Psoas muscle (tissue), 8 donors: Measurements from ENCODE around the gene SH3BP5. TPM values are rescaled to one million over a fixed set of nuclear protein-coding genes. Genes with fewer than 3 reads are reported as not detected.

Experiments used
- ATAC-seq, 4 donors: fragments of 200-7000 bp; cut with Tn5 transposase; one replicate each; pipeline ENCODE4 v1.9.1; 2020; ENCODE audit warnings: moderate library complexity in 3 of 4, mild to moderate bottlenecking in 2 of 4
- DNase-seq, 2 donors: peaks; one replicate each; pipeline ENCODE4 v3.0.0-alpha.2; 2020
- H3K27ac ChIP-seq: fragments of 200-600 bp; one replicate; pipeline ENCODE4 v1.8.0; 2022
- H3K27me3 ChIP-seq, 3 donors: fragments of 200-600 bp in 1 of 3; one replicate each; pipeline versions ENCODE4 v1.6.1 to v1.8.0; 2013 to 2022; ENCODE audit warnings: low read length in 2 of 3, mild to moderate bottlenecking in 2 of 3, moderate library complexity in 1 of 3; ENCODE audit not compliant: insufficient read depth in 3 of 3
- H3K36me3 ChIP-seq, 2 donors: fragments of 200-600 bp in 1 of 2; one replicate each; pipeline versions ENCODE4 v1.6.1 to v1.8.0; 2013 to 2022; ENCODE audit warnings: low read depth in 1 of 2, mild to moderate bottlenecking in 1 of 2, moderate library complexity in 1 of 2; ENCODE audit not compliant: insufficient read depth in 1 of 2
- H3K4me1 ChIP-seq: fragments of 200-600 bp; one replicate; pipeline ENCODE4 v1.8.0; 2022
- H3K4me3 ChIP-seq: fragments of 200-600 bp; one replicate; pipeline ENCODE4 v1.8.0; 2022; ENCODE audit warnings: mild to moderate bottlenecking
- H3K9me3 ChIP-seq: fragments of 200-600 bp; one replicate; pipeline ENCODE4 v1.8.0; 2022
- WGBS, 3 donors: extraction: QIAGEN DNeasy Blood & Tissue Kit; methylation state at CpG; one replicate each; pipeline versions ENCODE4 v1.1.6 to v1.1.7; 2013; 5-methylcytosine and 5-hydroxymethylcytosine counted together
- intact Hi-C, 2 donors: fragments of 100-400 bp; cut with DNase I; formaldehyde crosslinking; loops; one replicate each; pipeline versions ENCODE4 v1.11.0 to v1.14.2; 2022
- polyA plus RNA-seq, 3 donors: library from polyadenylated mRNA; stranded (reverse); fragments of 200-250 nt; gene quantifications; one replicate each; pipeline ENCODE4 v1.2.3, GENCODE V29; 2013
- total RNA-seq, 4 donors: library from RNA; stranded (reverse); fragmentation: NEBNext Ultra II Directional in 2 of 4; extraction: Animal tissue kit (Norgen Biotek cat#: 25700) in 2 of 4; gene quantifications; one replicate each; pipeline versions ENCODE4 v1.2.1 to v1.2.4, GENCODE V29; 2021 to 2023
- TF ChIP-seq, protein P1 (sequence below): fragments of 200-600 bp; IDR thresholded peaks from one replicate; pipeline ENCODE4 v1.8.0; 2022; ENCODE audit warnings: antibody characterized with exemption
- donor health status: healthy with polysubstance abuse.
- donor health status: DM: no; HTN: no; CAD: no; lungs with moderate emphysema.
- donor health status: Bipolar disorder and iron deficiency.
- donor health status: healthy.
- donor health status: DM: yes; HTN: yes; CAD: no.
- donor health status: DM: no; HTN: no; CAD: no.
- donor health status: DM: no; HTN: no; CAD: no.
- donor health status: DM: yes; HTN: yes; CAD: no.

The SH3BP5 gene
- total and polyA plus RNA-seq, 7 donors, result 14.4 to 63.0 (median 42.8) TPM

GRCh38 chr3:15277861-15278500 is 54.4 kb downstream of the SH3BP5 start:
- Histone ChIP-seq H3K36me3 (no peaks in the 10 kb centered on the region), H3K9me3 (no peaks in the 10 kb centered on the region), H3K27ac (no peak overlapping the region), H3K4me1 (peaks cover 10% of the 10 kb centered on the region), H3K4me3 (no peak overlapping the region), H3K27me3 (no peaks in the 10 kb centered on the region)
- intact Hi-C loops, result no loop called here
- TF ChIP-seq, protein P1, sequence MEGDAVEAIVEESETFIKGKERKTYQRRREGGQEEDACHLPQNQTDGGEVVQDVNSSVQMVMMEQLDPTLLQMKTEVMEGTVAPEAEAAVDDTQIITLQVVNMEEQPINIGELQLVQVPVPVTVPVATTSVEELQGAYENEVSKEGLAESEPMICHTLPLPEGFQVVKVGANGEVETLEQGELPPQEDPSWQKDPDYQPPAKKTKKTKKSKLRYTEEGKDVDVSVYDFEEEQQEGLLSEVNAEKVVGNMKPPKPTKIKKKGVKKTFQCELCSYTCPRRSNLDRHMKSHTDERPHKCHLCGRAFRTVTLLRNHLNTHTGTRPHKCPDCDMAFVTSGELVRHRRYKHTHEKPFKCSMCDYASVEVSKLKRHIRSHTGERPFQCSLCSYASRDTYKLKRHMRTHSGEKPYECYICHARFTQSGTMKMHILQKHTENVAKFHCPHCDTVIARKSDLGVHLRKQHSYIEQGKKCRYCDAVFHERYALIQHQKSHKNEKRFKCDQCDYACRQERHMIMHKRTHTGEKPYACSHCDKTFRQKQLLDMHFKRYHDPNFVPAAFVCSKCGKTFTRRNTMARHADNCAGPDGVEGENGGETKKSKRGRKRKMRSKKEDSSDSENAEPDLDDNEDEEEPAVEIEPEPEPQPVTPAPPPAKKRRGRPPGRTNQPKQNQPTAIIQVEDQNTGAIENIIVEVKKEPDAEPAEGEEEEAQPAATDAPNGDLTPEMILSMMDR, result no peak
- DNase-seq (no peak), ATAC-seq (no peak)
- 69 to 79% (median 71%) methylated on average over 13 of the region's 13 CpGs for WGBS, 3 donors

DNA sequence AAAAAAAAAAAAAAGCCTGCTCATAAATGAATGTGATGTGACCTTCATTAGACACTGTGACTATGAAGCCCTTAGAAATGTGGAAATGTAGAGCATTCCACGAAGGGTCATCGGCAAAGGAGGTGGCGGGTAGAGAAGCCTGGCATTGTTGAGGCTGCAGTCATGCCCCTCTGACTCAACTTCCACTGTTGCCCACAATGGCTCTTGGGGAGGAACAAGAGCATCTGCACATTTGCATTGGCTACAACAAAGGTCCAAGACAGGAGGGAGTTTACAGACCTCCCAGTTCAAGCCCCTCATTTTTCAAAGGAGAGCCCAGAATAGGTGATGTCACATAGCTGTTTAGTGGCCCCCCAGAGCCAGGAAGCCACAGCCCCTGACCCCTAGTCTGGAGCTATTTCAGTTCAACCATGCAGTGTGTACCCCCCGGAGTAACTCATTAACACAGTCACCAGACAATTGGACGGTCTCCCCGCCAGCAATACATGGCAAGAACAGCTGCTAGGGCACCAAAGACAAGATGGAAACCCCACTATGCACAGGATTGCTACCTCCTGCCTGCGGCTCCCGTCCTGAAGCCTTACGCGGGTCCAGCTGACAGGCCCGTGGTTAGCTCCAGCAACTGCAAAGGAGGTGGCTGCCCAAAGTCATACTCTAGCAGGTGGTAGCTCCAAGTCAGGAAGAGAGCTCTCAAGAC is 56.2 kb downstream of the SH3BP5 start:
- H3K4me1 ChIP-seq, result peaks cover 6% of the 10 kb centered on the region
- intact Hi-C loops, result no loop called here
- TF ChIP-seq, protein P1, result no peak

DNA sequence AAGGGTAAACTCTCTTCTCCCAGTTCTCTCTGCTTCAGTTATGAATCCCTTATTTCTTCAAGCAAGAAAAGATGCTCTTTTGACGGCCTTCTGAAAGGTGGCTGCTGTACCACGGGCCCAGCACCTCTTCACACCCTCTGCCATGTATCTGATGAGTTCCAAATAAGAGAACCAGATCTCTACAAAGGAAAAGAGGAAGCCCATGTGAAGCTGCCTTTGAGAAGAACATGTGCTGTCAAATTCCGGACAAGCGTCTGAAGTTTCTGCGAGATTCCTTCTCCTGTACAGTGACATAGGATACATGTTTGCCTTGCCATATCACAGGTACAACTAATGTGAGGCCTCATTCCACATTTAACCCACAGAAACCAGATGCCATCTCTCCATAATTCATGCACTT is 59.2 kb downstream of the SH3BP5 start:
- no peak for DNase-seq
- Histone ChIP-seq H3K27ac (no peak overlapping the region), H3K36me3 (no peaks in the 10 kb centered on the region), H3K4me3 (no peak overlapping the region), H3K27me3 (no peaks in the 10 kb centered on the region), H3K4me1 (peaks cover 16% of the 10 kb centered on the region), H3K9me3 (no peaks in the 10 kb centered on the region)
- intact Hi-C loops, result loop anchor here in 1 of 2 donors (5.0 kb wide), 1 partner anchor 59 kb away; the partner anchor contains the start of gene SH3BP5
- no peak for ATAC-seq
- WGBS, 3 donors, result 53 to 79% (median 58%) methylated on average over 5 of the region's 5 CpGs
- TF ChIP-seq, protein P1, result no peak

More for the DNA sequence above, 56.2 kb downstream of the SH3BP5 start:
- Histone ChIP-seq H3K36me3 (no peaks in the 10 kb centered on the region), H3K4me3 (no peak overlapping the region), H3K27ac (no peak overlapping the region), H3K9me3 (no peaks in the 10 kb centered on the region), H3K27me3 (no peaks in the 10 kb centered on the region)
- WGBS, 3 donors, result 88 to 89% (median 88%) methylated on average over 11 of the region's 11 CpGs
- DNase-seq (no peak), ATAC-seq (no peak)

- Histone ChIP-seq H3K4me1 (peaks cover 20% of the 10 kb centered on the region), H3K9me3 (no peaks in the 10 kb centered on the region), H3K4me3 (no peak overlapping the region), H3K36me3 (no peaks in the 10 kb centered on the region), H3K27me3 (no peaks in the 10 kb centered on the region), H3K27ac (no peak overlapping the region)
- no peak for DNase-seq
- intact Hi-C loops, result loop anchor here in 1 of 2 donors (5.0 kb wide), 1 partner anchor 60 kb away; the partner anchor contains the start of gene SH3BP5
- ATAC-seq, result no peak
- TF ChIP-seq, protein P1, result no peak
- WGBS, 3 donors, result 77 to 81% (median 79%) methylated on average over 7 of the region's 7 CpGs
Measured at GRCh38 chr3:15272426-15273196, 59.8 kb downstream of the SH3BP5 start.
